ENCODE measurements around the gene HGS. TPM values are rescaled to one million over a fixed set of nuclear protein-coding genes. Genes with fewer than 3 reads are reported as not detected.

HGS gene
- total RNA-seq, 1 experiment from 2014 or later, result 187 TPM

DNA sequence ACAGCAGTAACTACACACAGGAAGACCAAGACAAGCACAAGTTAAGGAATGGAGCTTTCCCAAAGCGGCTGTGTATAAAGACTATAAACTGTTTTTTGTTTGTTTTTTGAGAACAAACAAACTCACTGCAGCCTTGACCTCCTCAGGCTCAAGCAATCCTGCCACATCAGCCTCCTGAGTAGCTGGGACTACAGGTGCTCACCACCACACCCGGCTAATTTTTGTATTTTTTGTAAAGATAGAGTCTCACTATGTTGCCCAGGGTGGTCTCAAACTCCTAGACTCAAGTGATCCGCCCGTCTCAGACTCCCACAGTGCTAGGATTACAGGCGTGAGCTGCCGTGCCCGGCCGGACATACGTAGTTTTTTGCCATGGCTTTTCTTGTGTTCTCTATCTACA lies 23.4 kb upstream of the HGS start:
- CTCF ChIA-PET, result no interaction called here
- POLR2A ChIA-PET (ENCODE audit: low non-redundant PET), result interaction anchor here (0.5 kb wide), 1 partner anchor 12 kb away, joined by 3 read pairs; no protein-coding TSS in a partner anchor
- no peak for DNase-seq (ENCODE audit: low spot score)
- H3K27ac ChIP-seq (ENCODE audit: low read depth, low read length, poor library complexity, severe bottlenecking), result no peak overlapping the region
- BruUV-seq (replicated peaks), result no TSS peak
- TF ChIP-seq EZH2 (IDR thresholded peaks at IDR 0.05; ENCODE audit: borderline replicate concordance, low read depth, low read length, poor library complexity, severe bottlenecking), result no peak
- no peak for TF ChIP-seq CTCF (conservative IDR thresholded peaks at IDR 0.05; ENCODE audit: low read depth, low read length)
- H3K36me3 ChIP-seq (ENCODE audit: insufficient read depth, low read length, poor library complexity, severe bottlenecking), result peaks cover 7% of the 10 kb centered on the region
- peaks cover 6% of the 10 kb centered on the region for H3K4me1 ChIP-seq (ENCODE audit: insufficient read depth, low read length, poor library complexity, severe bottlenecking)
- no peaks in the 10 kb centered on the region for H3K27me3 ChIP-seq (replicated peaks; ENCODE audit: insufficient read depth, low read depth, low read length, poor library complexity)
- no peaks in the 10 kb centered on the region for H3K9me3 ChIP-seq (ENCODE audit: low read depth, low read length, poor library complexity, severe bottlenecking)
- no peak overlapping the region for H3K4me3 ChIP-seq (ENCODE audit: low read depth, low read length, poor library complexity, severe bottlenecking)
- intact Hi-C loops (cut with micrococcal nuclease; ENCODE audit: unreplicated experiment), result no loop called here

DNA sequence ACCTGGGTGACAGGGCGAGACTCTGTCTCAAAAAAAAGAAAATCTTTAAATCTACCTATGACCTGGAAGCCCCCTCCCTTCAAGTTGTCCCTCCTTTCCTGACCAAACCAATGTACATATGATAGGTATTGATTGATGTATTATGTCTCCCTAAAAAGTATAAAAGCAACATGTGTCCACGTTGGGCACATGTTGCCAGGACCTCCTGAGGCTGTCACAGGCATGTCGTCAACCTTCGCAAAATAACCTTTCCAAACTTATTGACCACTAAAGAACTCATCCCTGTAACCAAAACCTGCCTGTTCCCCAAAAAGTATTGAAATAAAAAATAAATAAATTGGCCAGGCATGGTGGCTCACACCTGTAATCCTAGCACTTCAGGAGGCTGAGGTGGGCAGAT lies 21.8 kb upstream of the HGS start:
- Histone ChIP-seq H3K4me1 (ENCODE audit: insufficient read depth, low read length, poor library complexity, severe bottlenecking) (peaks cover 9% of the 10 kb centered on the region), H3K9me3 (ENCODE audit: low read depth, low read length, poor library complexity, severe bottlenecking) (no peaks in the 10 kb centered on the region), H3K36me3 (ENCODE audit: insufficient read depth, low read length, poor library complexity, severe bottlenecking) (peaks cover 7% of the 10 kb centered on the region), H3K4me3 (ENCODE audit: low read depth, low read length, poor library complexity, severe bottlenecking) (no peak overlapping the region), H3K27ac (ENCODE audit: low read depth, low read length, poor library complexity, severe bottlenecking) (no peak overlapping the region), H3K27me3 (replicated peaks; ENCODE audit: insufficient read depth, low read depth, low read length, poor library complexity) (no peaks in the 10 kb centered on the region)
- ChIA-PET POLR2A (ENCODE audit: low non-redundant PET) (no interaction called here), CTCF (no interaction called here)
- TF ChIP-seq EZH2 (IDR thresholded peaks at IDR 0.05; ENCODE audit: borderline replicate concordance, low read depth, low read length, poor library complexity, severe bottlenecking) (no peak), CTCF (conservative IDR thresholded peaks at IDR 0.05; ENCODE audit: low read depth, low read length) (no peak)
- intact Hi-C loops (cut with micrococcal nuclease; ENCODE audit: unreplicated experiment), result no loop called here
- BruUV-seq (replicated peaks), result no TSS peak
- DNase-seq (ENCODE audit: low spot score), result no peak

GRCh38 chr17:81664051-81664470 lies 19.8 kb upstream of the HGS start:
- ChIA-PET CTCF (no interaction called here), POLR2A (ENCODE audit: low non-redundant PET) (no interaction called here)

More at GRCh38 chr17:81664051-81664470, 19.8 kb upstream of the HGS start:
- no peaks in the 10 kb centered on the region for H3K9me3 ChIP-seq (ENCODE audit: low read depth, low read length, poor library complexity, severe bottlenecking)
- intact Hi-C loops (cut with micrococcal nuclease; ENCODE audit: unreplicated experiment), result no loop called here
- H3K4me3 ChIP-seq (ENCODE audit: low read depth, low read length, poor library complexity, severe bottlenecking), result no peak overlapping the region
- DNase-seq (ENCODE audit: low spot score), result no peak
- BruUV-seq (replicated peaks), result no TSS peak
- TF ChIP-seq CTCF (conservative IDR thresholded peaks at IDR 0.05; ENCODE audit: low read depth, low read length) (no peak), EZH2 (IDR thresholded peaks at IDR 0.05; ENCODE audit: borderline replicate concordance, low read depth, low read length, poor library complexity, severe bottlenecking) (no peak)
- H3K27me3 ChIP-seq (replicated peaks; ENCODE audit: insufficient read depth, low read depth, low read length, poor library complexity), result no peaks in the 10 kb centered on the region
- peaks cover 17% of the 10 kb centered on the region for H3K36me3 ChIP-seq (ENCODE audit: insufficient read depth, low read length, poor library complexity, severe bottlenecking)
- H3K4me1 ChIP-seq (ENCODE audit: insufficient read depth, low read length, poor library complexity, severe bottlenecking), result peaks cover 18% of the 10 kb centered on the region
- H3K27ac ChIP-seq (ENCODE audit: low read depth, low read length, poor library complexity, severe bottlenecking), result no peak overlapping the region

All from A673 (cell line).